ENCODE results near the gene RABGAP1L.
"Not testable (repeated sequence)": the region's sequence is repeated elsewhere in the genome, so short reads cannot be mapped to it uniquely, and the experiment has no call there.

RABGAP1L gene

DNA sequence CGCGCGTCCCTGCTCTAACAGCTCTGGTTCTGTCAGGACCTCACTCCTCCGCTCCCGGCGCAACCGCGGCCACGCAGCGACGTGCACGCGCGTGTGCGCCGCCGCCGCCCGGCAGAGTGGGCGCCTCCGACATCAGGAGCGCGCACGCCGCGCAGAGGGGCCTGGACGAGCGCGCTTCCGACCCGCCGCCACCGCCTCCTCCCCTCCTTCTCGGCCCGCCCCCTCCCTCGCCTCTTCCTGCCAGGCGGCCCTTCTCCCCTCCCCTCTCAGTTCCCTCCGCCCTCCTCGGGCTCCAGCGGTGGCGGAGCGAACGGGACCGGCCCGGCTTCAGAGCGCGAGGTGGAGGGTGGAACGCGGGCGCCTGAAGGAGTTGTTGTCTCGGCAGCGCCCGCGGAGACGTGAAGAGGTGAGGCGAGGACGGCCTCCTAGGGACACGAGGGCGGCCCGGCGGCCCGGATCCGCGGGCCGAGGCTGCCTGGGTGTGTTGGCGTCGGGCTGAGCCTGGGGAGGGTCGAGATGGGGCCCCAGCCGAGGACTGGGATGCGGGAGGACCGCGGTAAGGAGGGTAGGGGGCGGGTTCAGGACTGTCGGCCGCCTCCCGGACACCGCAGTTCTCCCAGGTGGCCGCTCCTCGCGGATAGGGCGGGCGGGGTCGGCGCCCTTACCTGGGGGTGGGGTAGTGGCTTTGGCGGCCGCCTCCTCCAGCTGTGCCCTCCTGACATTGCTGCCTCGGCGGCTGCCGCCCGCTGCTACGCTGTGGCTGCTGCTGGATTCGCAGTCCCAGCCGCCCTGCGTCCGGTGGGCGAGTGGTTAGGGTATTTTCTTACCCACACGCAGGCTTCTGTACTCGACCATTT lies at the start of gene RABGAP1L:
RABGAP1L (plus strand) TSS at position 269 of the 857 bp plus-strand sequence.
- DNase-seq (ENCODE audit: low read depth in 2 of 2) = peak; percentile 84 to 90

DNA sequence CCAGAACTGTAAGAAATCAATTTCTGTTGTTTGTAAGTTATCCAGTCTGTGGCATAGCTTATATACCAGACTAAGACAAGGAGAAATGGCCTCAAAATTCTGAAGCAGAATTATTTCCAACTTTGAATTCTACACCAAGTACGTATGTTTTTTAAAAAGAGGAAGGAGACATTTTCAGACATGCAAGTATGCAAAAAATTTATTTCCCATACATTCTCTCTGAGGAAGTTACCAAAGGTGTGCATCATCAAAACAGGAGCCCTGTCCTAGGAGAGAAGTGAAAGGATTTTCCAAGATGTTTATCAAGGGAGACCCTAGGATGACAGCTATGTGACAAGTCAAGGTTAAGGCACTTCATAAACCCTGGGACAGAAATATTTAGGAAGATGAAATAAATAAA lies 49.3 kb upstream of the RABGAP1L start:
- no peak for DNase-seq (ENCODE audit: low read depth in 2 of 2)

DNA sequence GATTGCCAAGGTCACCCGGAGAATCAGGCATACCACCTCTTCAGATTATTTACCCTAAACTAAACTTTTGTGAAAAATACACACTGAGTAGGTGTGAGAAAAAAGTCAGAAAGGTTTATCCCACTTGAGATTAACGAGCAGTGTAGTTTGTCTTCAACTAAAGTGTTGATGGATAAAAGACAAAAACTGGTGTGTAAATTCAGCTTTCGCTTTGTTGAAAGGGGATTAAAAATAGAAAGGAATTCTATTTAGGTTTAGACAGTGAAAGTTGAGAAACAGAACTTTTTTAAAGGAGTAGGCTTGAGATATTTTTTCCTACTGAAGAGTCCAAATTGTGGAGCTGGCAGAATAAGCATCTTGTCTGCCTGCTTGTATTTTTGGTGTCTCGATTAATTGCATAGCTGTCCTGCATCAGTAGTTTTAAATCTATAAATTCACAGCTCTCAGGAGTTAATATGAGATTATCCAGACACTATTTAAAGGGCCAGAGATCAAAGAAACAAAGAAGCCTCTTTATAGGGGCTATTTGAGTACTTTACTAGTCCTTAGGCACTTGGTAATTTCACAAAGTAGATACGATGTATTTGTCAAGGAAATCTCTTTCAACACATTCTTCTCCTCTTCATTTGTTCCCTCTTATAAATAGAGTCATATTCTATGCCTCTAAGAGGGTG lies 46.7 kb upstream of the RABGAP1L start:
- no peak for DNase-seq (ENCODE audit: low read depth in 2 of 2)

DNA sequence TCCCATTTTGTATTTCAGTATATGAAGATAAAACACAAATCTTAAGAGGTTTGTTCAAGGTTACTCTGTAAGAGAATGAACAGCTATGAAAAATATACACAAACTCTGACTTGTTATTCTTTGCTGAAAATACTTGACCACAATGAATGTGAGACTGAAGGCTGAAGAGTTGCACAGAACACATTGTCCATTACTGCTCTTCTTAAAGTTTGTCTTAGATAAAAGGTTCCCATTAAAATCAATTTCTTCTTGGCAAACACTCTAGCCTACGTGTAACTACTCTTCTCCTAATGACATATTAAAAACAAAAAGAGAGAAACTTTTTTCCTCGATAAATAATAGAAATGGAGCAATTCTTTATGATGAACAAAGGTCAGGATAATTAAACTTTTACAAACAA lies 45.2 kb upstream of the RABGAP1L start:
- no peak for DNase-seq (ENCODE audit: low read depth in 2 of 2)

DNA sequence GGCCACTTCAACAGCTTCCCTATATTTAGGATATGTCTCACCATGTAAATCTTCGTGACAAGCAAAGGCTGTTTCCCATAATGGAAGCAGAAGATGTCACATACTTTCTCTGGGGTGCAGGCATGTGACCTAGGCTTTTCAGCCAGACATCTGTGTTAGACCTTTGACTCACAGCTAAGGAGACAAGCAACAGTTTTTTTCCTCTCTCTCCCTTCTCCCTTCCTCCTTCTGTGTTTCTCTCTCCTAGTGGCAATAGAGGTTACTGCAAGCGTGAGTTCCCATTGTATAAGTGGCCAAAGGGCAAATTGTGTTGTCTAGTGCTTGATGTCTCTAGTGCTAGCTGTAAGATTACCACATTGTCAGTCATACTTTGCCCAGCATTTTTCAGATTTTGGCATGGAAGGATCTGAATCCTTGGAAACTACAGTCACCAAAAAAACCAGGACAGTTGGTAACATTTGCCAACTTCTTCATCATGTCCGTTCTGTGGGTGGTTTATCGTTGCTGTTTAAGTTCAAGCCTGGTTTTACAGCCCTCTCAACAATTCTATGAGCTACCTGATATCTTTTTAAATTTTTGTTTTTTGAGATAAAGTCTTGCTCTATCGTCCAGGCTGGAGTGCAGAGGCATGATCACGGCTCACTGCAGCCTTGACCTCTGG lies 44.4 kb upstream of the RABGAP1L start:
- peak in 1 of 2 donors; percentile 18 for DNase-seq (ENCODE audit: low read depth in 2 of 2)

DNA sequence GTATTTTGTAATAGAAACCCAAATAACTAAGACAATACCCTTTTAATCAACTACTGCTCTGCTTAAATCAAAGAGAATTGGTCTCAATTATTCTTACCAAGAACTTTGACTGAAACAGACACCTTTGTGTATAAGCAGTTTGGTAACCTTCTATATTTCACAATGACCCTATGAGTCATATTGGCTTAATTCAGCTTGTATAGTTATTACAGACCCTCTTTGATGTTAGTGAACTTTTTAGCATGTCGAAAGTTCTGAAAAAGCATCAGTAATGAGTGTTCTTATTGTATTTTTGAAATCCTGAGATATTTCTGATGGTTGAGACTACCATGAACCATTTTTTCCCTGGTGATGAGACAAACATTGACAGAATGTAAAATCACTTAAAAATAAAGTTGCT lies 43.3 kb upstream of the RABGAP1L start:
- DNase-seq (ENCODE audit: low read depth in 2 of 2) = no peak

DNA sequence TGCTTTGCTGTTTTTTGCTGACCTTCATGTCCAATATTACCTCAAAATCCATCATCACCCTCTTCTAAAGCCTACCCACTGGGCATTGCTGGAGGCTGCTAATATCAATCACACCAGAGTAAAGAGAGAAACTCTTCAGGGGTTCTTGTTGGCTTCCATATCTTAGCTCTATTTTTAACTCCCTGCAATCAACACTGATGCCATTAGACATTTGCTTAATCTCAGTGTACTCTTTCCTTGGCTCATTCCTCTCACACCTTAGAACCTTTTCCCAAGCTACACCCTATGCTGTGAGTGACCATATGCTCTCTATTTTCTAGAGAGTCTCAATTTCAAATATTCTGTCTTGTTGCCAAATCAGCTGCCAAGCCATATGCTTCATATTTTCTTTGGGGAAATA lies 40.6 kb upstream of the RABGAP1L start:
- DNase-seq (ENCODE audit: low read depth in 2 of 2) = no peak

DNA sequence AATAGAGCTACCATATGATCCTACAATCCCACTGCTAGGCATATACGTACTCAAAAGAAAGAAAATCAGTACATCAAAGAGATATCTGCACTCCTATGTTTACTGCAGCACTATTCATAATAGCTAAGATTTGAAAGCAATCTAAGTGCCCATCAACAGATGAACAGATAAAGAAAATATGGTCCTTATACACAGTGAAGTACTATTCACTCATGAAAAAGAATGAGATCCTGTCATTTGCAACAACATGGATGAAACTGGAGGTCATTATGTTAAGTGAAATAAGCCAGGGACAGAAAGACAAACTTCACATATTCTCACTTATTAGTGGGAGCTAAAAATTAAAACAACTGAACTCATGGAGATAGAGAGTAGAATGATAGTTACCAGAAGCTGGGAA lies 37.0 kb upstream of the RABGAP1L start:
- DNase-seq (ENCODE audit: low read depth in 2 of 2) = not testable (repeated sequence)

DNA sequence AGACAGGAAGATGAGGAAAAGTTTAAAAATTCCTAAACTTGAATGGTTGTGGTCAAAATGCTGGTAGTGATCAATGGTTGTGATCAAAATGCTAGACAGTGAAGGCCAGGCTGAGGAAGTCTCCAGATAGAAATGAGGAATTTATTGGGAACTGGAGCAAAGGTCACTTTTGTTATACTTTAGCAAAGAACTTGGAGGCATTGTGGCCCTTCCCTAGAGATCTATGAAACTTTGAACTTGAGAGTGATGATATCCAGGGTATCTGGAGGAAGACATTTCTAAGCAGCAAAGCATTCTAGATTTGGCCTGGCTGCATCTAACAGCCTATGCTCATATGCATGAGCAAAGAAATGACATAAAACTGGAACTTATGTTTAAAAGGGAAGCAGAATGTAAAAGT lies 35.5 kb upstream of the RABGAP1L start:
- no peak for DNase-seq (ENCODE audit: low read depth in 2 of 2)

DNA sequence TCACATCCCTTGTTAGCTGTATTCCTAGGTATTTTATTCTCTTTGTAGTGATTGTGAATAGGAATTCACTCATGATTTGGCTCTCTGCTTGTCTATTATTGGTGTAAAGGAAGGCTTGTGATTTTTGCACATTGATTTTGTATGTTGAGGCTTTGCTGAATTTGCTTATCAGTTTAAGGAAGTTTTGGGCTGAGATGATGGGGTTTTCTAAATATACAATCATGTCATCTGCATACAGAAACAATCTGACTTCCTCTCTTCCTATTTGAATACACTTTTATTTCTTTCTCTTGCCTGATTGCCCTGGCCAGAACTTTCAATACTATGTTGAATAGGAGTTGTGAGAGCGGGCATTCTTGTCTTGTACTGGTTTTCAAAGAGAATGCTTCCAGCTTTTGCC lies 32.1 kb upstream of the RABGAP1L start:
- not testable (repeated sequence) for DNase-seq (ENCODE audit: low read depth in 2 of 2)

DNA sequence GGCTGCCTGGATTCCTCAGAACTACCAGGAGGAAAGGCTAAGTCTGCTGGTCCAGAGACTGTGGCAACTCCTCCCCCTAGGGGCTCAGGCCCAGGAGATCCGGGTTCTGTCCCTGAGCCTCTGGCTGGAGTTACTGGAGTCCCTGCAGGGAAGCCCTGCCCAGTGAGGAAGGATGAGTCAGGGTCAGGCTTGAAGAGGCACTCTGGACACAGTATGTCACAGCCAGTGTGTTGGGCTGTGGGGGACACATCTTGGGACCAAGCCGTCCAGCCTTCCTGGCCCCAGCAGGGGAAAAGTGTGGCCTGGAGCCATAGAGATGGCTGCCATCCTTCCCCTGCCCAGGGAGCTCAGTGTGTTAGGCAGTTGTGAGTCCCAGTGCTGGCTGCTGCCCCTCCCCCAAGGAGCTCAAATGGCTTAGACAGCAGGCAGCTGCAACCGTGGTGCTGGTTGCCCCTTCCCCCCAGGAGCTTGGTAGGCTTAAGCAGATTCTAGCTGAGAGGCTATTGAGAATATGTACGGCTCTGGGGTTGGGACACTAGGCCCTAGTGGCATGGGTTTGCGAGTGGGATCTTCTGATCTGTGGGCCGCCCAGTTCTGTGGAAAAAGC lies 28.2 kb upstream of the RABGAP1L start:
- DNase-seq (ENCODE audit: low read depth in 2 of 2) = no peak

DNA sequence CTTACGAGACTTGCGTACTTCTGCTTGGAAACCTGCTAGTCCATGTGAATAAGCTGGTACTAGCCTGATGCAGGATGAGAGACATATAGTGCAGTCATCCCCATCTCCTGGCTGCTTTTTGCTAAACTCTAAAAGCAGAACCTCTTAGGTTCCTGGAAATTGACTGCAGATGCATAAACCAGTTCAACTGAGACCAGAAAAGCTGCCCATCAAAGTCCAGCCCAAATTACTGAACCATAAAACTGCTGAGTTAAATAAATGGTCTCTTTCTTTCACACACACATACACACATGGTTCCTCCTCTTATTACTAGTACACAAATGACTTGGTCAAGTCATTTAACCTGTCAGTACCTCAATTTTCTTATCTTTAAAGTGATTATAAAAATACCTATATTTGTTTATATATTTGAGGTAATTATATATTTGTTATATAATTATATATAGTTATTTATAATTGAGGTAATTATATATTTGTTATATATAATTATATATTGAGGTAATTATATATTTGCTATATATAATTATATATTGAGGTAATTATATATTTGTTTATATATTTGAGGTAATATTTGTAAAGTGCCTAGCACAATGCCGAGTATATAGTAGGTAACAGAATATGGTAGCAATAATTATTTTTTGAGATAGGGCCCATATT lies 25.2 kb upstream of the RABGAP1L start:
- no peak for DNase-seq (ENCODE audit: low read depth in 2 of 2)

DNA sequence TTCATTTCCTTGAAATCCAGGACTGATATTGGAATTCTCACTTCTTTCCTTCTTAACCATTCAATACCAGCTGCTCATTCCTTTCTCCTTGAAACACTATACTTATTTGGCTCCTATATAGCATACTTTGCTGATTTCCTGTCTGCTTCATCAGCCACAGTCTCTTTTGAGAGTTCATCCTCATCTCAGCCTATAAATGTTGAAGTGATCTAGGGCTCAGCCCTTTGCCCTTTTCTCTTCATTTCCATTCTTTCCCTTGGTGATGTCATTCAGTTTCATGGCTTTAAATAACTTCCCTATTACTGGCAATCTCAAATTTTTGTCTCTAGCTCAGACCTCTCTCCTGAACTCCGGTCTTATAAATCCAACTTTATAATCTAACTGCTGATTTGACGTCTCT lies 24.1 kb upstream of the RABGAP1L start:
- DNase-seq (ENCODE audit: low read depth in 2 of 2) = no peak

DNA sequence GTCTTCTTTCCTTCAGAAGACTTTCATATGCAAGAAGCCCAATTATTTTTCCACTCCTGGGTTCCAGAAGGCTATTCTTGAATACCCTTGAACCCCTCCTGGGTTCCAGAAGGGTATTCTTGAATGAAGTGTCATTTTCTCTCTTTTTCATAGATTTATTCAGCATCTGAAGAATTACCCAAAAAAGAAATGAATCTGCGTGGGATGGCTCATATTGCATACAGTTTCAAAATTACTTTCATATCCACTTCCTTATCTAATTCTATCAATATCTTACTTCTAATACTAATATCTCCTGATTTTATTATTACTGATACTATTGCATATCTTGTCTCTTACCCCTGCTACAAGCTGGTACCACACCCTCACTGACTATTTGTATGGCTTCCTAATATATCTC lies 22.6 kb upstream of the RABGAP1L start:
- DNase-seq (ENCODE audit: low read depth in 2 of 2) = no peak

DNA sequence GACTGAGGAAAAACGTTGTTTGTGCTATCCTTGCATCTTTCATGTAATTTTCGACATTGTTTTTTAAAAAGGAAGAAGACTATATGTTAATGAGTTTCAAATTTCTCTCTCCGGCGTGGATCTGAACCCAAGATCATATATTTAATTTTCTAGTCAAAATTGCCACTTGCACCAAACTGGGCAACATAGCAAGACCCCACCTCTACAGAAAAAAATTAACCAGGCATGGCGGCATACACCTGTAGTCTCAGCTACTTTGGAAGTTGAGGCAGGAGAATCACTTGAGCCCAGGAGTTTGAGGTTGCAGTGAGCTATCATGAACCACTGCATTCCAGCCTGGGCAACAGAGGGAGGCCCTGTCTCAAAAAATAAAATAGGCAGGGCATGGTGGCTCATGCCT lies 16.5 kb upstream of the RABGAP1L start:
- DNase-seq (ENCODE audit: low read depth in 2 of 2) = no peak

DNA sequence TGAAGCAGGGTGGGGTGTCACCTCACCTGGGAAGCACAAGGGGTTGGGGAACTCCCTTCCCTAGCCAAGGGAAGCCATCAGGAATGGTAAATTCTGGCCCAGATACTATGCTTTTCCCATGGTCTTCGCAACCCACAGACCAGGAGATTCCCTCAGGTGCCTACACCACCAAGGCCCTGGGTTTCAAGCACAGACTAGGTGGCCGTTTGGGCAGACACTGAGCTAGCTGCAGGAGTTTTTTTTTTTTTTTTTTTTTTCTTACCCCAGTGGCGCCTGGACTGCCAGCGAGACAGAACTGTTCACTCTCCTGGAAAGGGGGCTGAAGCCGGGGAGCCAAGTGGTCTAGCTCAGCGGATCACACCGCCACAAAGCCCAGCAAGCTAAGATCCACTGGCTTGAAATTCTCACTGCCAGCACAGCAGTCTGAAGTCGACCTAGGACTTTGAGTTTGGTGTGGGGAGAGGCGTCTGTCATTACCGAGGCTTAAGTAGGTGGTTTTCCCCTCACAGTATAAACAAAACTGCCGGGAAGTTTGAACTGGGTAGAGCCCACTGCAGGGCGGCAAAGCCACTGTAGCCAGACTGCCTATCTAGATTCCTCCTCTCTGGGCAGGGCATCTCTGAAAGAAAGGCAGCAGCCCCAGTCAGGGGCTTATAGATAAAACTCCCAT lies 15.5 kb upstream of the RABGAP1L start:
- not testable (repeated sequence) for DNase-seq (ENCODE audit: low read depth in 2 of 2)

DNA sequence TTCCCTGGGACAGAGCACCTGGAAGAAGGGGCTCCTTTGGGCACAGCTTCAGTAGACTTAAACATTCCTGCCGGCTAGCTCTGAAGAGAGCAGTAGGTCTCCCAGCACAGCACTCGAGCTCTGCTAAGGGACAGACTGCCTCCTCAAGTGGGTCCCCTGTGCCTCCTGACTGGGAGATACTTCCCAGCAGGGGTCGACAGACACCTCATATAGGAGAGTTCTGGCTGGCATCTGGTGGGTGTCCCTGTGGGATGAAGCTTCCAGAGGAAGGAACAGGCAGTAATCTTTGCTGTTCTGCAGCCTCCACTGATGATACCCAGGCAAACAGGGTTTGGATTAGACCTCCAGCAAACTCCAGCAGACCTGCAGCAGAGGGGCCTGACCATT lies 14.9 kb upstream of the RABGAP1L start:
- DNase-seq (ENCODE audit: low read depth in 2 of 2) = not testable (repeated sequence)

DNA sequence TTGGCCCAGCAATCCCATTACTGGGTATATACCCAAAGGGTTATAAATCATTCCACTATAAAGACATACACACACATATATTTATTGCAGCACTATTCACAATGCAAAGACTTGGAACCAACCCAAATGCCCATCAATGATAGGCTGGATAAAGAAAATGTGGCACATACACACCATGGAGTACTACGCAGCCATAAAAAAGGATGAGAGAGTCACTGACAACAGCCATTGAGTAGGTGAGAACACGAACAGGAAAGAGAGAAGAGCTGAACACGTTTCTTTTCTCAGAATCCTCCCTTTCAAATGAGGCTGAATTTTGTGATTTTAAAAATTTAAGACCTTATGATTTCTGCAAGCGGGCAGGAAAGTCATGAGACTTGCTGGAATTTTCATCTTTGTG lies 10.1 kb upstream of the RABGAP1L start:
- DNase-seq (ENCODE audit: low read depth in 2 of 2) = no peak

DNA sequence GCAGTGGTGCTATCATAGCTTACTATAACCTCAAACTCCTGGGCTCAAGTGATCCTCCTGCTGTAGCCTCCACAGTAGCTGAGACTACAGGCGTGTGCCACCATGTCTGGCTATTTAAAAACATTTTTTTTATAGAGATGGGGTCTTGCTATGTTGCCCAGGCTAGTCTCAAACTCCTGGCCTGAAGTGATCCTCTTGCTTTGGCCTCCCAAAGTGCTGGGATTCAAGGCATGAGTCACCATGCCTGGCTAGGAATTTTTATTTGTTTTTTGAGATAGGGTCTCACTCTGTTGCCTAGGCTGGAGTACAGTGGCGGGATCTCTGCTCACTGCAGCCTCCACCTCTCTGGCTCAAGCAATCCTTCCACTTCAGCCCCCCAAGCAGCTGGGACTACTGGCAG lies 8.8 kb upstream of the RABGAP1L start:
- no peak for DNase-seq (ENCODE audit: low read depth in 2 of 2)

DNA sequence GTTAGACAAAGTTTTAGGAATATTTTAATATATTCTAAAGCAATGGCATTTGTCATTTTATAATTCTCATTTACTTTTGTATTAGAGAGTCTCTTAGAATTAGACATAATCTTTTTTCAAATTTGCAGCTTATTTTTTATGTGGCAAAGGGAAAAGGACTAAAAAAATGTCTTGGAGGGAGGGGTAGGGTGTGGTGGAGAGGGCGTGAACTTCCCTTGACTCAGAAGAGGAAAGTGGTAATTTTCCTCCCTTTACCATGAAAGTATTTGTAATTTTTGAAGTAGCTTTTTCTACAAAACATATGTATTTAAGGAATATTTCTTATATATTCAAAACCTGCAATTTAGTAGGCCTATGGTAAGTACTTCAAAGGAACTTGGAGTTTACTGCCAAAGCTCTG lies 6.9 kb upstream of the RABGAP1L start:
- DNase-seq (ENCODE audit: low read depth in 2 of 2) = no peak

DNA sequence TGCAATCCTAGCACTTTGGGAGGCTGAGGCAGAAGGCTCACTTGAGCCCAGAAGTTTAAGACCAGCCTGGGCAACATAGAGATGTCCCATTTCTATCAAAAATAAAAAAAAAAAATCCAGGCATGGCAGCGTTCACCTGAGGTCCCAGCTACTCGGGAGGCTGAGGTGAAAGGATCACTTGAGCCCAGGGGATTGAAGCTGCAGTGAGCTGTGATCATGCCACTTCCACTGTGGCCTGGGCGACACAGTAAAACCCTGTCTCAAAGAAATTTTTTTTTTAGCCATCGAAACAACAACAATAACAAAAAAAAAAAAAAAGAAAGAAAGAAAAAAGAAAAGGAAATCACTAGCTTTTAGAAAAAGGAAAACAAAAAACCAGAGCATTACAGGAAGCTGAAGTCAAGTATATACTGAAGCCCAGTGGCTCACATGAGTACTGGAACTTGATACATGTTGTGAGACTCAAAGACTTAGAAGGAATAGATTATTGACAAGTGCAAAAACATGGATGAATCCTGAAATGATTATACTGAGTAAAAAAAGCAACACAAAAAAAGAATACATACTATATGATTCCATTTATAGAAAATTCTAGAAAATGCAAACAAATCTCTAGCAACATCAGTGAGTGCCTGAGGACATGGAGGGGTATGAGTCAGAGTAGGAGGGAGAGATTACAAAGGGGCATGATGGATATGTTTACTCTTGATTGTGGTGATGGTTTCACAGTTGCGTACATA lies 6.1 kb upstream of the RABGAP1L start:
- DNase-seq (ENCODE audit: low read depth in 2 of 2) = no peak

Data from activated CD4-positive, alpha-beta T cell treated with anti-CD3 and anti-CD28 coated beads for 24 hours (primary cell).